ENCODE results near the gene CHRM2.

Gene CHRM2

GRCh38 chr7:136911344-136911743, 42.9 kb downstream of the CHRM2 start:
- no peak for ATAC-seq (ENCODE audit: insufficient read depth, low read depth)
- no peak for TF ChIP-seq EZH2 (IDR thresholded peaks at IDR 0.05; ENCODE audit: borderline replicate concordance, low read depth, low read length, severe bottlenecking)
- TF ChIP-seq, protein P1, sequence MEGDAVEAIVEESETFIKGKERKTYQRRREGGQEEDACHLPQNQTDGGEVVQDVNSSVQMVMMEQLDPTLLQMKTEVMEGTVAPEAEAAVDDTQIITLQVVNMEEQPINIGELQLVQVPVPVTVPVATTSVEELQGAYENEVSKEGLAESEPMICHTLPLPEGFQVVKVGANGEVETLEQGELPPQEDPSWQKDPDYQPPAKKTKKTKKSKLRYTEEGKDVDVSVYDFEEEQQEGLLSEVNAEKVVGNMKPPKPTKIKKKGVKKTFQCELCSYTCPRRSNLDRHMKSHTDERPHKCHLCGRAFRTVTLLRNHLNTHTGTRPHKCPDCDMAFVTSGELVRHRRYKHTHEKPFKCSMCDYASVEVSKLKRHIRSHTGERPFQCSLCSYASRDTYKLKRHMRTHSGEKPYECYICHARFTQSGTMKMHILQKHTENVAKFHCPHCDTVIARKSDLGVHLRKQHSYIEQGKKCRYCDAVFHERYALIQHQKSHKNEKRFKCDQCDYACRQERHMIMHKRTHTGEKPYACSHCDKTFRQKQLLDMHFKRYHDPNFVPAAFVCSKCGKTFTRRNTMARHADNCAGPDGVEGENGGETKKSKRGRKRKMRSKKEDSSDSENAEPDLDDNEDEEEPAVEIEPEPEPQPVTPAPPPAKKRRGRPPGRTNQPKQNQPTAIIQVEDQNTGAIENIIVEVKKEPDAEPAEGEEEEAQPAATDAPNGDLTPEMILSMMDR (IDR thresholded peaks at IDR 0.05; ENCODE audit: borderline replicate concordance, extremely low read depth, low read length, poor library complexity, severe bottlenecking): no peak
- Histone ChIP-seq H3K9ac (ENCODE audit: low read depth, low read length) (no peak overlapping the region), H3K27me3 (ENCODE audit: insufficient read depth, low read length, poor library complexity) (no peaks in the 10 kb centered on the region), H3K4me3 (ENCODE audit: low read depth in 1 of 2, low read length in 2 of 2) (no peak overlapping the region), H3K4me2 (ENCODE audit: insufficient read depth, low read length) (no peak overlapping the region), H3K27ac (ENCODE audit: low read length) (no peak overlapping the region), H3K9me3 (ENCODE audit: insufficient read depth, low read length, severe bottlenecking) (no peaks in the 10 kb centered on the region), H4K20me1 (ENCODE audit: insufficient read depth, low read length) (no peaks in the 10 kb centered on the region), H2AFZ (ENCODE audit: low read depth, low read length) (no peak overlapping the region), H3K36me3 (ENCODE audit: insufficient read depth, low read length) (no peaks in the 10 kb centered on the region), H3K79me2 (ENCODE audit: insufficient read depth, low read length) (no peaks in the 10 kb centered on the region), H3K4me1 (ENCODE audit: insufficient read depth, low read length) (no peaks in the 10 kb centered on the region)
- DNase-seq: no peak

- DNase-seq (no peak), ATAC-seq (ENCODE audit: insufficient read depth, low read depth) (no peak)
- Histone ChIP-seq H3K9ac (ENCODE audit: low read depth, low read length) (no peak overlapping the region), H2AFZ (ENCODE audit: low read depth, low read length) (no peak overlapping the region), H3K79me2 (ENCODE audit: insufficient read depth, low read length) (no peaks in the 10 kb centered on the region), H3K4me2 (ENCODE audit: insufficient read depth, low read length) (no peak overlapping the region), H3K27ac (ENCODE audit: low read length) (no peak overlapping the region), H4K20me1 (ENCODE audit: insufficient read depth, low read length) (no peaks in the 10 kb centered on the region), H3K4me1 (ENCODE audit: insufficient read depth, low read length) (no peaks in the 10 kb centered on the region), H3K27me3 (ENCODE audit: insufficient read depth, low read length, poor library complexity) (no peaks in the 10 kb centered on the region), H3K36me3 (ENCODE audit: insufficient read depth, low read length) (no peaks in the 10 kb centered on the region), H3K4me3 (ENCODE audit: low read depth in 1 of 2, low read length in 2 of 2) (no peak overlapping the region), H3K9me3 (ENCODE audit: insufficient read depth, low read length, severe bottlenecking) (no peaks in the 10 kb centered on the region)
- TF ChIP-seq, protein P1 (IDR thresholded peaks at IDR 0.05; ENCODE audit: borderline replicate concordance, extremely low read depth, low read length, poor library complexity, severe bottlenecking): no peak
- TF ChIP-seq EZH2 (IDR thresholded peaks at IDR 0.05; ENCODE audit: borderline replicate concordance, low read depth, low read length, severe bottlenecking): no peak
These were observed 43.9 kb downstream of the CHRM2 start for GRCh38 chr7:136912339-136912738.

DNA sequence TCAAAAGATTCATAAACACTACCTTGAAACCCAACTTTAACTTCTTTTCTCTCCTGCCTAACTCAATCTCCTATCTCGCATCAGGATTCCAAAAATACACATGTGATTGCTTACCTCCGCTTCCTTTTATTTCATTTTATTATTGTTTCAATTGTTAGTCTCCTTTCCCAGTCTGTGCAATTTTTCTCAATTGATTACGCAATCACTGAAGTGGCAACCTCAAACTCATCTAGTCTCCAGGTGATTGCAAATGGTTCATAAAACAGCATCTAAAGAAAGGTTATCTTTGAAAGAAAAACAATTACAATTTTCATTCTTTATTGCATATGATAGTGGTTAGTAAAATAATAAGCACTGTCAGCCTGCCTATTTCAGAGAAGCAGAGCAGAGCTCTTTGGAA, 45.6 kb downstream of the CHRM2 start:
- TF ChIP-seq, protein P1 (IDR thresholded peaks at IDR 0.05; ENCODE audit: borderline replicate concordance, extremely low read depth, low read length, poor library complexity, severe bottlenecking): no peak
- no peak for TF ChIP-seq EZH2 (IDR thresholded peaks at IDR 0.05; ENCODE audit: borderline replicate concordance, low read depth, low read length, severe bottlenecking)
- H4K20me1 ChIP-seq (ENCODE audit: insufficient read depth, low read length): no peaks in the 10 kb centered on the region
- no peaks in the 10 kb centered on the region for H3K79me2 ChIP-seq (ENCODE audit: insufficient read depth, low read length)
- H3K9ac ChIP-seq (ENCODE audit: low read depth, low read length): no peak overlapping the region
- no peak overlapping the region for H3K4me2 ChIP-seq (ENCODE audit: insufficient read depth, low read length)
- H2AFZ ChIP-seq (ENCODE audit: low read depth, low read length): no peak overlapping the region
- no peak overlapping the region for H3K4me3 ChIP-seq (ENCODE audit: low read depth in 1 of 2, low read length in 2 of 2)
- H3K27ac ChIP-seq (ENCODE audit: low read length): no peak overlapping the region
- no peaks in the 10 kb centered on the region for H3K36me3 ChIP-seq (ENCODE audit: insufficient read depth, low read length)
- H3K27me3 ChIP-seq (ENCODE audit: insufficient read depth, low read length, poor library complexity): no peaks in the 10 kb centered on the region
- H3K4me1 ChIP-seq (ENCODE audit: insufficient read depth, low read length): no peaks in the 10 kb centered on the region
- no peaks in the 10 kb centered on the region for H3K9me3 ChIP-seq (ENCODE audit: insufficient read depth, low read length, severe bottlenecking)
- no peak for DNase-seq
- no peak for ATAC-seq (ENCODE audit: insufficient read depth, low read depth)

GRCh38 chr7:136919820-136920219, 51.4 kb downstream of the CHRM2 start:
- no peaks in the 10 kb centered on the region for H3K27me3 ChIP-seq (ENCODE audit: insufficient read depth, low read length, poor library complexity)
- no peaks in the 10 kb centered on the region for H3K9me3 ChIP-seq (ENCODE audit: insufficient read depth, low read length, severe bottlenecking)
- no peak overlapping the region for H3K4me3 ChIP-seq (ENCODE audit: low read depth in 1 of 2, low read length in 2 of 2)
- no peak overlapping the region for H3K4me2 ChIP-seq (ENCODE audit: insufficient read depth, low read length)
- H3K36me3 ChIP-seq (ENCODE audit: insufficient read depth, low read length): no peaks in the 10 kb centered on the region
- no peaks in the 10 kb centered on the region for H3K4me1 ChIP-seq (ENCODE audit: insufficient read depth, low read length)
- no peak overlapping the region for H2AFZ ChIP-seq (ENCODE audit: low read depth, low read length)
- no peak overlapping the region for H3K9ac ChIP-seq (ENCODE audit: low read depth, low read length)
- no peaks in the 10 kb centered on the region for H3K79me2 ChIP-seq (ENCODE audit: insufficient read depth, low read length)
- TF ChIP-seq, protein P1 (IDR thresholded peaks at IDR 0.05; ENCODE audit: borderline replicate concordance, extremely low read depth, low read length, poor library complexity, severe bottlenecking): no peak
- no peak for TF ChIP-seq EZH2 (IDR thresholded peaks at IDR 0.05; ENCODE audit: borderline replicate concordance, low read depth, low read length, severe bottlenecking)
- no peak overlapping the region for H3K27ac ChIP-seq (ENCODE audit: low read length)
- H4K20me1 ChIP-seq (ENCODE audit: insufficient read depth, low read length): no peaks in the 10 kb centered on the region
- ATAC-seq (ENCODE audit: insufficient read depth, low read depth) (no peak), DNase-seq (no peak)

Measured in DND-41 (cell line).